SK-MEL-5 (cell line): ENCODE measurements around the gene EMC9. TPM values are rescaled to one million over a fixed set of nuclear protein-coding genes. Genes with fewer than 3 reads are reported as not detected.

Experiments
- DNase-seq: peaks from one replicate; pipeline ENCODE4 v3.0.0-alpha.2; 2016; ENCODE audit warnings: low read depth, low spot score
- in situ Hi-C: cut with HindIII; loops from 2 replicates; pipeline ENCODE4 v1.10.0; 2016; ENCODE audit warnings: low sequenced_read_pairs, high pct_unique_total_duplicates, low pct_unique_long_range_greater_than_20kb
- total RNA-seq: library from RNA; depleted of rRNA; stranded (reverse); fragments of >200 nt; shearing (Covaris generic); gene quantifications from 2 replicates; pipeline ENCODE4 v1.2.3, GENCODE V29; 2014

EMC9 gene
- total RNA-seq, 1 experiment from 2014 or later: 13.9 TPM

GRCh38 chr14:24123424-24124417 is 17.7 kb downstream of the EMC9 start:
- in situ Hi-C loops: no loop called here
- DNase-seq: no peak

DNA sequence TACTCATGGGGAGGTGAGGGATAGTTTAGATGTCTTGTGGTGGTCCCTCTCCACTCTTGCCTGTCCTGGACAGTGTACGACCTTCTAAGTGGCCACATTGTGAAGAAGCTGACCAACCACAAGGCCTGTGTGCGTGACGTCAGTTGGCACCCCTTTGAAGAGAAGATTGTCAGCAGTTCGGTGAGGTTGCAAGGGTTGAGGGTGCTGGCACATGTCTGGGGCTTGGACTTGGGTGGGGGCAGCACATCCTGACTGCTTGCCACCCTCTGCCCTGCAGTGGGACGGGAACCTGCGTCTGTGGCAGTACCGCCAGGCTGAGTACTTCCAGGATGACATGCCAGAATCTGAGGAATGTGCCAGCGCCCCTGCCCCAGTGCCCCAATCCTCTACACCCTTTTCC is 18.5 kb downstream of the EMC9 start:
- in situ Hi-C loops: no loop called here
- no peak for DNase-seq

GRCh38 chr14:24122416-24122815 is 19.0 kb downstream of the EMC9 start:
- no peak for DNase-seq
- in situ Hi-C loops: no loop called here

DNA sequence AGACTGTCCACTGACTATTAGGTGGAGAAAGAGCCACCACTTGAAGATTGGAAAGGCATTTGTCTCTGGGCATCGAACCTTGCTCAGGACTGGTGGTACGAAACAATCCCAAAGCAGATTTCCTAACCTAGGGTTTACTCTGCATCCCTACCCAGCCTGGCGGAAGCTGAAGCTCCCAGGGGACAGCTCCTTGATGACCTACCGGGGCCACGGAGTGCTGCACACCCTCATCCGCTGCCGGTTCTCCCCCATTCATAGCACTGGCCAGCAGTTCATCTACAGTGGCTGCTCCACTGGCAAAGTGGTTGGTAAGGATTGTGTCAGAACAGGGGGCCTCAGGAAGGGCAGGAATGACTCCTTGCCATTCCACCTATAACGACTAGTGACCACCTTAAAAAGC is 20.2 kb downstream of the EMC9 start:
- DNase-seq: no peak
- in situ Hi-C loops: no loop called here

GRCh38 chr14:24119691-24120090 is 21.7 kb downstream of the EMC9 start:
- in situ Hi-C loops: no loop called here

DNA sequence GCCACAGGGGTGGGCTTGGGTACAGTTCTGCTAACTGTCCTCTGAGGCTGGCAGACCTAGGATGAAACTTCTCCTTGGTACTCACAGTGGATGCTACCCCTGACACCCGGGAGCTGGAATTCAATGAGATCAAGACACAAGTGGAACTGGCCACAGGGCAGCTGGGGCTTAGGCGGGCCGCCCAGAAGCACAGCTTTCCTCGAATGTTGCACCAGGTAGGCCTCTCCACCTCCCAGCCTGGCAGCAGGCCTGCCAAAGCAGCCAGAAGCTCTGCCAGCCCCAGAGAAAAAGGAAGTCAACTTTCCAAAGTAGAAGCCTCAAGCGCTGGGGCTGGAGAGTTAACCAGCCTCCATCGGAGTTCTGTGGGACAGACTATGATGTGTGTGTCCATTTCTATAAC is 24.2 kb downstream of the EMC9 start:
- in situ Hi-C loops: no loop called here

More at GRCh38 chr14:24119691-24120090, 21.7 kb downstream of the EMC9 start:
- DNase-seq: no peak

DNA sequence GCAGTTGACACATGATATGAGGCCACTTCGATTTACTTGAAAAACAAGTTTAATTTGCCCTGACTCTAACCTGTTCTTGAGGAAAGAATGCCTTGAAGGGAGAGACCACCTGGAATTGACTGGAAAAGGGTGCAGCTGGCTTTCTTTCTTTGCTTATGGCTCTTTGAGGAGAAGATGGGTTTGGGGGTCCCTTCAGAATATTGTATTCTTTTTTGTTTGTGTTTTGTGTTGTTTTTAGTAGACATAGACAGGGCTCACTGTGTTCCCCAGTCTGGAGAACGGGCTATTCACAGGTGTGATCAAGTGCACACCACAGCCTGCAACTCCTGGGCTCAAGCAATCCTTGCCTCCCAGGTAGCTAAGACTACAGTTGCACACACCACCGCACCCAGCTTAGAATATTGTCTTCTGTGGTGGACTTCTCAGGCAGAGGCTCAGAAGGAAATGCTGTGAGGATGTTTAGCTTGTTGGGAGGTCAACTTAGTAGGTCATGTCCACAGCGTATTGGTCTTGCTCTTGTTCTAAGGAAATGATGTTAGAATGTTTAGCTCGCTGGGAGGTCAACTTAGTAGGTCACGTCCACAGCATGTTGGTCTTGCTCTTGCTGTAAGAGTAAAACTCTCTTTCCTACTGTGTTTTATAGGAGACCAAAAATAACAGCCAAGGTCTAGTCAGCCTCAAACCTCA is 25.1 kb downstream of the EMC9 start:
- no peak for DNase-seq
- in situ Hi-C loops: no loop called here

More for the DNA sequence above, 24.2 kb downstream of the EMC9 start:
- DNase-seq: no peak

DNA sequence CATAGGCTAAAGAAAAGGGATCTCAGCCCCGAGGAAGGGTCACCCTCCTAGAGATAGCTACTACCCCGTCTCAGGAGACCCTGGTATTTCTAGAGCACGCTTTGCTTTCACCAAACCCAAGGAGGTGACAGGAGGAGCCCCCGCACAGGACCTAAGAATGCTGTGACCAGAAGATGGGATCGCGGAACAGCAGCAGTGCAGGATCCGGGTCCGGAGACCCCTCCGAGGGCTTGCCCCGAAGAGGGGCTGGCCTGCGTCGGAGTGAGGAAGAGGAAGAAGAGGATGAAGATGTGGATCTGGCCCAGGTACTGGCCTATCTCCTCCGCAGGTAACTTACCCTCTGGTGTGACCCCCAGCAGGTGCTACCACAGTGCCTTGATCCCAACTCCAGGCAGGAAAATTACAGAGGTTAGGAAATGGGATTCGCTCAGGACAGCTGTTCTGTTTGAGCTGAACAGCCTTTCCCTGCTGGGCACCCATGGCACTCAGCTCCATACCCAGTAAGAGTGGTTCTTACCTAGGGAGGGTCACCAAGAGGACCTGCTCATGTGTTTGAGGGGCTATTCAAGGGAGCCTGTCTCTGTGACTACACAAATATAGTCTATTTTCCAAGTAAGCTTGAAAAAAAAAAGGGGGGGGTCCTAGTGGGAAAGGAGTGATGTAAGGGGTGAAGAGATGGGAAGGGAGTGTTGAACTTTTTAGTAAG is 25.8 kb downstream of the EMC9 start:
- in situ Hi-C loops: no loop called here
- no peak for DNase-seq

GRCh38 chr14:24114532-24115421 is 26.6 kb downstream of the EMC9 start, which contains the start of the genes DCAF11 and NRL:
DCAF11 (plus strand) TSS chr14:24114777; CDS start chr14:24115595, 818 bp downstream.
NRL (minus strand) TSS chr14:24114949; CDS start chr14:24082848, 32,101 bp downstream.
- in situ Hi-C loops: no loop called here
- DNase-seq: peak; percentile 99

DNA sequence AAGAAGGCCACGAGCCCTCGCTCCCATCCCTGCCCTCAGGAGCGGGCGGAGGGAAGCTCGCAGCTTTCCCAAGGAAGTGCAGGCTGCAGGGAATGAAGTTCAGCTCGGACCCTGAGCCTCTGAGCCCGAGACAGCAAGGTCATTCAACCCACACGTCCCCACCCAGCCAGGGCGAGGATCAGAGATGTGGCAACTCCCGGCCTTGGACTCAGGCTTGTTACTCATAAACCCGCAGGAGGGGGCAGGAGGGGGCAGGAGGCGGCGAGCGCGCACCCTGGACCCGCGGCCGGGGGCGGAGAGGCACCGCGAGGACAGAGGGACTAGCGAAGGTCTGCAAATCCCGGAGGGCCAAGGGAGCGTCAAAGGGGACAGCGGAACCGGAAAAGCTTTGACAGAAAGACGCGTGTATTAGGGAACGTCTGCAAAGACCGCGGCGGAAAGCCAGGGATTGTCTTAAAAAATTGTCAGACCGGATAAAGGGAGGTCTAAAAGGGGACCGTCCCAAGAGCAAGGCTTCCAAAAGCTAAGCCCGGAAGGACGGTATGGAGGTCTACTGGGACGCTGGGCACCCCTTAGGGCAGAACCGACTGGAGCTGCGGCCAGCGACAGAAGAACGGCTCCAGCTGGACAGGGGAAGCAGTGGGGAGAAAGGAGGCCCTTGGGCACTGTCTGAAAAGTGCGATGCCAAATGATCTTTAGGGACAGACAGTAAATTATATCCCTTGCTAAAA is 27.4 kb downstream of the EMC9 start:
- peak; percentile 83 for DNase-seq
- in situ Hi-C loops: no loop called here

DNA sequence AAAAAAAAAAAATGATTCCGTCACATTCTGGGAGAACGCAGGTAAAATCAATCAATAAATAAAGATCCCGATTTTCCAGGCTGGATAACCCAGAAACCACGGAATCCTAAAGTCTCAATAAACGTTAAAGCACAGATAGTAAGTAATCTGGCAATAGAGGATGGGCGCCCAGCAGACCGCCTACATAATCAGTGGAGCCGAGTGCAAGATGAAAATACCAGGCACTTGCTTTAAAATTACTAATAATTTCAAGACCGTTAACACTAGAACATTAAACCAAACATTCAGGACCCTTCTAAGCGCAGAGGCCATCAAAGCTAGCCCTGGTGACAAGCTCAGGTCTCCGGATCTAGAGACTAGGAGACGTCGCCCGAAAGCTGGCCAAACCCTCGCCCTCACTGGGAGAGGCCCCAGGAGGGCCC is 28.0 kb downstream of the EMC9 start:
- DNase-seq: no peak
- in situ Hi-C loops: no loop called here

- in situ Hi-C loops: no loop called here
These were observed 30.9 kb downstream of the EMC9 start for GRCh38 chr14:24110523-24110922.

GRCh38 chr14:24110060-24110459 is 31.3 kb downstream of the EMC9 start:
- DNase-seq: no peak
- in situ Hi-C loops: no loop called here

More at GRCh38 chr14:24110523-24110922, 30.9 kb downstream of the EMC9 start:
- no peak for DNase-seq

DNA sequence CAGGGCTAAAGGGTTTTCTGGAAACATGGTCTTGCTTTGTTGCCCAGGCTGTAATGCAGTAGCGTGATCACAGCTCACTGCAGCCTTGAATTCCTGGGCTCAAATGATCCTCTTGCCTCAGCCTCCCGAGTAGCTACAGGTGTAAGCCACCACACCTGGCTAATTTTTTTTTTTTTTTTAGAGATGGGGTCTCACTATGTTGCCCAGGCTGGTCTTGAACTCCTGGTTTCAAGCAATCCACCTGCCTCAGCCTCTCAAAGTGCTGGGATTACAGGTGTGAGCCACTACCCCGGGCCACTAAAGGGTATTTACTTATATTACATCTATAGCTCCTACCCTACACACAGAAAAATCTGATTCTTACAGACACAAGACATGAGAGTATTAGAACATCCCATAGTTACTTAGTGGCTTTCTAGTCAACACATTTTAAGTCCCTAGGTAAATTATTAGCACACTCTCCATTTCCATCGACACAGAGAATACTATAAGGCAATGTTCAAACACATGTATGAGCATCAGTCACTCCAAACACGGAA is 33.0 kb downstream of the EMC9 start:
- in situ Hi-C loops: no loop called here
- no peak for DNase-seq

- in situ Hi-C loops: no loop called here
- no peak for DNase-seq
These were observed 34.6 kb downstream of the EMC9 start for GRCh38 chr14:24106672-24107271.
